RWPE1 (cell line): ENCODE measurements around the gene ZG16.
"Not testable (repeated sequence)": the region's sequence is repeated elsewhere in the genome, so short reads cannot be mapped to it uniquely, and the experiment has no call there.

Source experiments
- CTCF ChIA-PET: fragments of 350-600 bp; sonication (Branson Sonifier 250); formaldehyde crosslinking; extraction: SDS; loops from one replicate; lab custom pipeline; 2021; lab: Yijun Ruan, JAX
- POLR2A ChIA-PET: fragments of 400-600 bp; formaldehyde crosslinking; extraction: SDS; loops from one replicate; lab custom pipeline; 2020; ENCODE audit warnings: antibody characterized with exemption; ENCODE audit not compliant: low non-redundant PET; lab: Yijun Ruan, JAX
- DNase-seq: peaks from one replicate; pipeline ENCODE4 v3.0.0; 2012; ENCODE audit warnings: low spot score
- H3K27ac ChIP-seq: fragments of 450-650 bp; 2 replicates; pipeline ENCODE4 v1.5.1; 2017
- CTCF ChIP-seq: fragments of 450-650 bp; conservative IDR thresholded peaks from 2 replicates; pipeline ENCODE4 v1.5.1; 2017; ENCODE audit warnings: low read depth, mild to moderate bottlenecking

ZG16 gene

GRCh38 chr16:29774730-29775129, 3.3 kb upstream of the ZG16 start:
- DNase-seq, result no peak
- CTCF ChIA-PET, result no interaction called here
- TF ChIP-seq CTCF, result no peak
- POLR2A ChIA-PET, result no interaction called here
- no peak overlapping the region for H3K27ac ChIP-seq

- ChIA-PET POLR2A (no interaction called here), CTCF (no interaction called here)
- peak; percentile 81 for DNase-seq
- H3K27ac ChIP-seq, result peak overlapping the region; percentile 18; the same call in 1 of the 2 replicates
- no peak for TF ChIP-seq CTCF
Measured at GRCh38 chr16:29775742-29776408, 2.2 kb upstream of the ZG16 start.

- POLR2A ChIA-PET, result no interaction called here
- H3K27ac ChIP-seq, result no peak overlapping the region
- CTCF ChIA-PET, result no interaction called here
- peak; percentile 52 for DNase-seq
- no peak for TF ChIP-seq CTCF
Measured at GRCh38 chr16:29779474-29779873, 1.4 kb downstream of the ZG16 start.

GRCh38 chr16:29783094-29783953, 5.3 kb downstream of the ZG16 start:
- DNase-seq, CTCF ChIA-PET, H3K27ac ChIP-seq, POLR2A ChIA-PET: not testable (repeated sequence)

GRCh38 chr16:29784157-29784556, 6.1 kb downstream of the ZG16 start:
- DNase-seq, result peak; percentile 57
- H3K27ac ChIP-seq, result no peak overlapping the region
- POLR2A ChIA-PET, result no interaction called here
- CTCF ChIA-PET, result interaction anchor here (0.6 to 1.5 kb wide), 2 partner anchors 9 to 14 kb away, joined by 3 read pairs; no protein-coding TSS in a partner anchor
- TF ChIP-seq CTCF, result no peak

GRCh38 chr16:29784901-29785500, 6.9 kb downstream of the ZG16 start:
- ChIA-PET POLR2A (no interaction called here), CTCF (interaction anchor here (0.6 to 1.5 kb wide), 4 partner anchors 8 to 275 kb away, joined by 3 to 4 read pairs (median 3); no protein-coding TSS in a partner anchor)

GRCh38 chr16:29787155-29787554, 9.1 kb downstream of the ZG16 start:
- POLR2A ChIA-PET, result interaction anchor here (0.6 kb wide), 1 partner anchor 387 kb away, joined by 3 read pairs; no protein-coding TSS in a partner anchor
- CTCF ChIA-PET, DNase-seq, H3K27ac ChIP-seq: not testable (repeated sequence)

More at GRCh38 chr16:29784901-29785500, 6.9 kb downstream of the ZG16 start:
- no peak for DNase-seq
- H3K27ac ChIP-seq, result no peak overlapping the region
- TF ChIP-seq CTCF, result peak; percentile 33
